Kidney tubule cell (primary cell): ENCODE measurements around the gene GLIS2.

Experiments
- DNase-seq: peaks from one replicate; pipeline ENCODE4 v3.0.0-alpha.2; 2018; ENCODE audit warnings: low spot score

GLIS2 gene

GRCh38 chr16:4370151-4370550 is 54.3 kb downstream of the GLIS2 start:
- DNase-seq: no peak

- peak; percentile 71 for DNase-seq
These were observed 54.9 kb downstream of the GLIS2 start for GRCh38 chr16:4370570-4371356.

GRCh38 chr16:4371357-4372000 is 55.6 kb downstream of the GLIS2 start, which contains the start of gene VASN:
Gene VASN (plus strand): TSS chr16:4371848. CDS start chr16:4380878, 9,030 bp downstream.
- DNase-seq: peak; percentile 77

- peak; percentile 55 for DNase-seq
These were observed 56.2 kb downstream of the GLIS2 start for GRCh38 chr16:4372001-4372577.

- peak; percentile 68 for DNase-seq
These were observed 56.9 kb downstream of the GLIS2 start for GRCh38 chr16:4372578-4373355.

- peak; percentile 42 for DNase-seq
These were observed 57.6 kb downstream of the GLIS2 start for GRCh38 chr16:4373356-4373908.

- DNase-seq: peak; percentile 83
These were observed 58.3 kb downstream of the GLIS2 start for GRCh38 chr16:4373909-4374742.

- DNase-seq: peak; percentile 82
These were observed 59.9 kb downstream of the GLIS2 start for GRCh38 chr16:4375717-4376116.

GRCh38 chr16:4376126-4376892 is 60.4 kb downstream of the GLIS2 start:
- peak; percentile 80 for DNase-seq

- DNase-seq: no peak
These were observed 61.2 kb downstream of the GLIS2 start for GRCh38 chr16:4376893-4377572.

- no peak for DNase-seq
These were observed 61.8 kb downstream of the GLIS2 start for GRCh38 chr16:4377573-4378154.

GRCh38 chr16:4378161-4378666 is 62.3 kb downstream of the GLIS2 start:
- DNase-seq: no peak

- no peak for DNase-seq
These were observed 63.3 kb downstream of the GLIS2 start for GRCh38 chr16:4378999-4379690.

GRCh38 chr16:4380119-4381063 is 64.5 kb downstream of the GLIS2 start:
- peak; percentile 63 for DNase-seq

- DNase-seq: peak; percentile 86
These were observed 65.4 kb downstream of the GLIS2 start for GRCh38 chr16:4381072-4381934.
